Raji (cell line): Measurements from ENCODE around the gene RNF11.

Experiments used
- POLR2A ChIP-seq: IDR thresholded peaks from 2 replicates; pipeline ENCODE4 v1.6.1; 2011; ENCODE audit warnings: low read depth, low read length, control low read depth; ENCODE audit not compliant: insufficient read depth

RNF11 gene

GRCh38 chr1:51299981-51300670 lies 64.1 kb downstream of the RNF11 start:
- no peak for TF ChIP-seq POLR2A

GRCh38 chr1:51301152-51301843 lies 65.2 kb downstream of the RNF11 start:
- no peak for TF ChIP-seq POLR2A

GRCh38 chr1:51301844-51302162 lies 65.7 kb downstream of the RNF11 start:
- TF ChIP-seq POLR2A: no peak

GRCh38 chr1:51302270-51302669 lies 66.2 kb downstream of the RNF11 start:
- no peak for TF ChIP-seq POLR2A

- TF ChIP-seq POLR2A: no peak
Measured at GRCh38 chr1:51302746-51303145, 66.7 kb downstream of the RNF11 start.

GRCh38 chr1:51303315-51303714 lies 67.2 kb downstream of the RNF11 start:
- TF ChIP-seq POLR2A: no peak

- no peak for TF ChIP-seq POLR2A
Measured at GRCh38 chr1:51303751-51304251, 67.7 kb downstream of the RNF11 start.

- no peak for TF ChIP-seq POLR2A
Measured at GRCh38 chr1:51304360-51304759, 68.3 kb downstream of the RNF11 start.

GRCh38 chr1:51305371-51305823 lies 69.3 kb downstream of the RNF11 start:
- TF ChIP-seq POLR2A: no peak

- TF ChIP-seq POLR2A: no peak
Measured at GRCh38 chr1:51306950-51307349, 70.9 kb downstream of the RNF11 start.

GRCh38 chr1:51308636-51309035 lies 72.6 kb downstream of the RNF11 start:
- no peak for TF ChIP-seq POLR2A

GRCh38 chr1:51309291-51309690 lies 73.2 kb downstream of the RNF11 start:
- TF ChIP-seq POLR2A: no peak

GRCh38 chr1:51310871-51311613 lies 75.0 kb downstream of the RNF11 start:
- no peak for TF ChIP-seq POLR2A

GRCh38 chr1:51311826-51312225 lies 75.8 kb downstream of the RNF11 start:
- TF ChIP-seq POLR2A: no peak

GRCh38 chr1:51312718-51313117 lies 76.6 kb downstream of the RNF11 start:
- TF ChIP-seq POLR2A: no peak
